Effector CD4-positive, alpha-beta T cell (primary cell): ENCODE measurements around the gene ASXL1.
"Not testable (repeated sequence)": the region's sequence is repeated elsewhere in the genome, so short reads cannot be mapped to it uniquely, and the experiment has no call there.

Source experiments
- DNase-seq: peaks from one replicate; pipeline ENCODE4 v3.0.0-alpha.2; 2020

ASXL1 gene

GRCh38 chr20:32337937-32338661 lies 20.0 kb upstream of the ASXL1 start:
- DNase-seq: no peak

- DNase-seq: no peak
Measured at GRCh38 chr20:32338665-32339064, 19.5 kb upstream of the ASXL1 start.

GRCh38 chr20:32339116-32339515 lies 19.0 kb upstream of the ASXL1 start:
- no peak for DNase-seq

GRCh38 chr20:32341053-32341452 lies 17.1 kb upstream of the ASXL1 start:
- not testable (repeated sequence) for DNase-seq

GRCh38 chr20:32343439-32343838 lies 14.7 kb upstream of the ASXL1 start:
- no peak for DNase-seq

GRCh38 chr20:32344835-32345506 lies 13.2 kb upstream of the ASXL1 start:
- DNase-seq: no peak

- DNase-seq: no peak
Measured at GRCh38 chr20:32348207-32348606, 9.9 kb upstream of the ASXL1 start.

GRCh38 chr20:32350421-32350820 lies 7.7 kb upstream of the ASXL1 start:
- no peak for DNase-seq

- no peak for DNase-seq
Measured at GRCh38 chr20:32352121-32352720, 5.9 kb upstream of the ASXL1 start.

- DNase-seq: no peak
Measured at GRCh38 chr20:32353848-32354496, 4.2 kb upstream of the ASXL1 start.

- DNase-seq: no peak
Measured at GRCh38 chr20:32354592-32355416, 3.3 kb upstream of the ASXL1 start.

GRCh38 chr20:32355417-32355841 lies 2.7 kb upstream of the ASXL1 start:
- DNase-seq: no peak

- not testable (repeated sequence) for DNase-seq
Measured at GRCh38 chr20:32355907-32356621, 2.1 kb upstream of the ASXL1 start.

- DNase-seq: no peak
Measured at GRCh38 chr20:32356622-32357374, 1.3 kb upstream of the ASXL1 start.

- DNase-seq: no peak
Measured at GRCh38 chr20:32357375-32357868, 709 bp upstream of the ASXL1 start.

GRCh38 chr20:32358632-32358882 lies 426 bp downstream of the ASXL1 start:
- no peak for DNase-seq

GRCh38 chr20:32358883-32359632 lies 927 bp downstream of the ASXL1 start:
- DNase-seq: peak; percentile 63

GRCh38 chr20:32359633-32360332 lies 1.7 kb downstream of the ASXL1 start:
- DNase-seq: no peak

- no peak for DNase-seq
Measured at GRCh38 chr20:32360333-32360634, 2.2 kb downstream of the ASXL1 start.

- DNase-seq: no peak
Measured at GRCh38 chr20:32362901-32363364, 4.8 kb downstream of the ASXL1 start.
